CD4-positive, alpha-beta T cell treated with Interferon gamma for 1 hour (primary cell): ENCODE data around the gene AGXT.

Experiments used
- DNase-seq: peaks from one replicate; pipeline ENCODE4 v3.0.0-alpha.2; 2020

Gene AGXT

DNA sequence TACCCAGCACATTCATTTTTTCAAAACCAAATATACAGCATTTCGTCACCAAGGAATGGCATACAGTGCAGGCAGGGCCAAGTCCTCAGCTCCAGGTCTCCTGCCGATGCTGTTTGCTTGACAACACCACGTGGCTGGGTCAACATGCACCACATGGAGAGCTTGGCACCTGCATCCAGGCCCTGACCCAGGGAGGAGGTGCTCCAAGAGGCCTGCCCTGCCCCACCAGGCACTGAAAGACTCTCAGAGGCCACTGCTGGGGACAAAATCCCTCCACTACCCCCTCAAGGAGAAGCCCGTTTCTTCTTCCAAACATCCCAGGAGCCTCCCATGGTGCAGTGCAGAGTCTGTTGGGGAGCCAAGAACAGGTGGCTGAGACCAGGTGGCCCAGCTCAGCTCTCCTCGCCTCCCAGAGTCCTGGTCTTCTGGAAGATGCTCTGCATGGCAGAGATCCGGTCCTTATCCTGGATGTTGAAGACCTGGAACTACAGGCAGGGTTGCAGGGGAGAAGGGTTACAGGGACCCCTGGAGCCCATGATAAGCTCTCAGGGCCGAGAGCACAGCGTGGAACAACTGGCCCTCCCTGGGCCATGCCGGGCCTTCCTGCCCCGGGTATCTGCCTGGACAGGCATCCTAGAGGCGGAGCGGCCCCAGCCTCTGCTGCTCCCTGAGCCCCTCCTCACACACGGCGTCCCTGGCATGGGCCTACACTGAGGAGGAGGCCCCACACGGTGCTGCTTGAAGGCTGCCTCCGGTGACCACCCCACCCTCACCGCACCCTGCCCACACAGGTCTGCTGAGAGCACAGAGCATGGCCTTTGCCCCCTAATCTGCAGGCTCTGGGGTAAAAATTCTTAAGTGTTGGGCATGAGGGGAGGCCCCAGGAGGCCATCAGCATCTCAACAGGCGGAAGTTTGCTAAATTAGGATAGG, 18.3 kb downstream of the AGXT start:
- DNase-seq = no peak

DNA sequence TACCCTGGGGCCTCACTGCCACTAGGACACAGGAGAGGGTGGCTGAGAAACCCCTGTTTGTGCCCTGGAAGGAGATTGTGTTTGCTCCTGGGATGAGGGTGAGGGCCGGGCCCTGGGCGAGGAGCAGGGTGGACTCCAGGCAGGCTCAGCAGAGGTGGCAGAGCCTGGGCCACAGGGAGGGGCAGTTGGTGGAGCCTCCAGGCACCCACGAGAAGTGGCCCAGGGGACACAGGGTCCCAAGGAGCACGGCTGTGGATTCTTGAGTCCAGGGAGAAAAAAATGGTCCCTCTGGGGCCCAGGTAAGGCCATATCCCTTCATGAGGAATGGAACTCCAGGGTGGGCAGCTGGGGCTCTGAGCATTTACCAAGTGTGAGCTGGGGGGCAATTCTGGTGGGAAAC, 19.0 kb downstream of the AGXT start:
- DNase-seq = no peak

- no peak for DNase-seq
Measured at GRCh38 chr2:240888130-240888889, 19.7 kb downstream of the AGXT start.

DNA sequence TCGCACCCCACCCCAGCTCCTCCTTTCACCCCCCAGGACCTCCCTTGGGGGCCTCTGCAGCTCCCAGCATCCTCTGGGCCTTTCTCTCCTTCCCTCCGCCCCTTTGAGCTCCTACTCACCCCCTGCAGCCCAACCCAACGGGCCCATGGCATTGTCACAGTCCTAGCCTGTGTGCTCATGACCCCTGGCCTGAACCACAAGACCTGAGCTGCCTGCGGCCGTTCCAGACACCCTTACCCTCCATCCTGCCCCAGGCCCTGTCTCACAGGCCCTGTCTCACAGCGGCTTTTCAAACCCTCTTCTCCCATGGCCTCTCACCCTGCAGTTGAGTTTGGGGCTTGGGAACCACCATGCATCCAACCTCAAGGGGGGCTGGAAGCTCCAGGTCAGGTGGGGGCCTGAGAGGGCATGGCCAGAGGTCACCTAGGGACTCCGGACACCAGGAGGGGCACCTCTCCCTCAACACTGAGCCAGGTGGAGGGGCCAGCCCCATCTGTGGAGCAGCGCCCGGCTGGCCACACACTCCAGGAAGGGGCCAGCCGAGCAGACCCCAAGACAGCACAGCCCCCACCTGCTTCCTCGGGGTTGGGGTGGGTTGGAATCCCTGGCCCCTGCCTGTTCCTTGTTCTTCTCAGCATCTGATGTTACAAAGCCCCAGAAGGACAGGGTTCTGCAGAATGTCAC, 20.4 kb downstream of the AGXT start:
- no peak for DNase-seq

DNA sequence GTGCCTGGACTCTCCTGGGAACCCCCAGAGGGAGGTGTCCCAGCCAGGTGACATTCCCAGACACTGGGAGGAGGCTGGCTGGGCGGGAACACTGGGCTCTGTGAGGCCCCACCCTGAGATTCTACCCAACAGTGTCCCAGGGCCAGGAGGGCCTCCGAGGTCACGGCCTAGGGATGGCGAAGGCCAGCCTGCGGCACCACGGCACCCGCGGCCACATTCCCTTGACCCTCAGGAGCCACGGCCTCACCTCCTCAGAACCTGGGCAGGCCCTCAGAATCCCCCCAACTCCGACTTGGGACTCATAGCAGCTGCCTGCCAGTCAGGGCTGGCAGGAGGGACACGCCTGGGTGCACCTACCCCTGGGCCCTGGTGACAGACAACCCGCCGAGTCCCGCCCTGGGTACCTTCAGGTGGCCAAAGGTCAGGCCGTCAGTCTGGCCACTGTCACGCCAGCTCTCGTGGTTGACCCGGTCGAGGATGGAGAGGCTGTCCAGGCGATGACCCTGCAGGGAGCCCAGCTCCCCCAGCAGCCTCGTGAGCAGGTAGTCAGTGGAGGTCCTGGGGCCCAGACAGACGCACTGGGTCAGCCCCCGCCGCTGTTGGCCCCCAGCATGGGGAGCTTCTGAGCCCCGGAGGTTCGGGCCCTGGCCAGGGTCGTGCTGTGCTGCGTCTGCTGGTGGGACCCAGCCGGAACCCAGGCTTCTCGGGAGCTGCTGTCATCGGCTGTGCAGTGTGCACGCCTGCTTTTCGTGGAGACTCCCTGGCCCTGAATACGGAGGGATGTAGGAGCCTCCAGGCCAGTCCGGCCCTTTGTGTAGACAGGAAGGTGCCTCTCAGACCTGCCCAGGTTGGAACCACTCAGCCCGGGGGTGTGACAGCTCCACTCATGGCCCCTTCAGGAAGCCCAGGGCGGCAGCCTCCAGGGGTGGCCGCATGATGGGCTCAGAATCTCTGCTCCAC, 21.3 kb downstream of the AGXT start:
- no peak for DNase-seq

DNA sequence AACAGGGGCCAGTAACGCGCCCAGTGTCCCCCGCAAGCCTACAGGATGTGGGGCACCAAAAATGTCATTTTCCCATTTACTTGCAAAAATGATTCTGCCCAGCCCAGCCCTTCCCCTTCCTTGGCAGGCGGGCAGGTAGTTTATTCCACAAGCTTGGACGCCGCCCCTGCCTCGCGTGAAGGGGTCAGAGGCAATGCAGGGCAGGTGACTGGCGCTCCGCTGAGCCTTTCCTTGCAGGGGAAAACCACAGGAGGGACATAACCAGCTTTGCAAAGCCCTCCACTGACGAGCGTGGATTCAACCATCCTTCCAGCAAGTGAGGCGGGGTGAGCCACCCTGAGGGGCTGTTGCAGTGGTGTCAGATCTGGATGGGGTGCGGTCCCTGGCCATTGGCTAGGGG, 22.1 kb downstream of the AGXT start:
- DNase-seq = no peak

- DNase-seq = no peak
Measured at GRCh38 chr2:240891492-240892340, 23.1 kb downstream of the AGXT start.

- DNase-seq = no peak
Measured at GRCh38 chr2:240892356-240892755, 23.7 kb downstream of the AGXT start.

GRCh38 chr2:240892925-240893324, 24.3 kb downstream of the AGXT start:
- no peak for DNase-seq

DNA sequence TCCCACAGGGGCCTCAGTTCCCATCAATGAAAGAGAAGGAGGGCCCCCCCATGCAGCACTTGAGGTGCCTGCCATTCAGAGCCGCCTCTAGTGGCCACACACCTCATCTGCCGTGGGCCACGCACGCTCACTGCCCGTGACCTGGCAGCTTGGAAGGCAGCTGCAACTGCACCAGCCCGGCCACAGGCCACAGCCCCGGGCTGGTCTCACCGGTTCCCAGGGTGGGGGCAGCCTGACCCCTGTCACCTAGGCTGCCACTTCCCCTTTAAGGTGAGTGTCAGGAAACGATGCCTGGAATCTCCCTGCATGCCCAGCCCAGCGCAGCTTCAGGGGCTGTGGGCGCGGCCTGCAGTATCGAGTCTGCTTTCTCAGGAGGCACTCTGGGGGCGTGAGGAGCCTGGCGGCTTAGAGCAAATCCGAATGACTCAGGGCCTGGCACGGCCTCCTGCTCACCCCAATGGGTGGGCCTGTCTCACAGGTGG, 24.8 kb downstream of the AGXT start:
- DNase-seq = no peak

DNA sequence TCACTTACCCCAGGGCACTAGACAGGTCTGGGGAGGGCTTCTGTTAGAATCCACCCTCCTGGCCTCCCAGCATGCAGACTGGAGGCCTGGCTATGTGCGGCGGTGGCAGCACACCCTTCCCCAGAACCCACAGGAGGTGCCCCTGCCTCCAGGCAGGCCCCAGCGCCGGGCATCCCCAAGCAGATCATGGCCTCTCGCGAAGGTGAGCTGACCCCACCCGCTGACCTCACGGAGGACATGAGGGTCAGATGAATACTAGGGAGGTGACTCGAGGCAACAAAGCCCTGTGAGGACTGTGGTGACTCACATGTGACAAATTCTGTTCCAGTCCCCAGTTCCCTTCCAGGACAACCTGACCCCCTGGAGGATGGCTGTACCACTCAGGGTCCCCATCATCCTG, 25.4 kb downstream of the AGXT start:
- DNase-seq = no peak

DNA sequence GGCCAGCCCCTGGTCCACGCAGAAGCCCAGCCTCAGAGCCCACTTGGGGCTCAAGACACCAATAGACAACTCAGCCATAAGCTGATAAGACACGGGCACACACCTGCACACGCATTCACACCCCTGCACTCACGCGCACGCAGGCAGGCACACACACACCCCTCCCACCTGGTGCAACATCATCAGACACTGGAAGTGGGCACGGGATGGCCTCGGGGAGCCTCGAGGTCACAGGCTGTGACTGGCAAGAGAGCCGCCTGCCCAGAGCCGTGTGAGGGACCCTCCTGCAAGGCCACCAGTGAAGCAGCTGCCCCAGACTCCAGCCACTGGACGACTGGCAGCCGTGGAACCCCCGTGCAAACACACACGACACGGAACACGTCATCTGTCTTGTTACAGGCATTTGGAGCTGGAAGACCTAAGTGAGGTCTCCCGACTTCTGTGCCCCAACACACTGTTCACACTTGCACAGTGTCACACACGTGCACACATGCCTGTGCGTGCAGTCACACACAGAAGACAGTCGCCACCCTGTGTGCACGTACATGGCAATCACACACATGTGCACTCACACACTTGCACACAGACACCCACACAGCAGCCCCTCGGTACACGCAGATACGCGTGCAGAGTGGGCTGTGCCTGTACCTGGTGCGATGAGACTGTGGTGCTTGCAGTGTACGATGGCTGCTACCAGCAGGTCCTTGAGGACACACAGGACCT, 26.4 kb downstream of the AGXT start:
- no peak for DNase-seq

DNA sequence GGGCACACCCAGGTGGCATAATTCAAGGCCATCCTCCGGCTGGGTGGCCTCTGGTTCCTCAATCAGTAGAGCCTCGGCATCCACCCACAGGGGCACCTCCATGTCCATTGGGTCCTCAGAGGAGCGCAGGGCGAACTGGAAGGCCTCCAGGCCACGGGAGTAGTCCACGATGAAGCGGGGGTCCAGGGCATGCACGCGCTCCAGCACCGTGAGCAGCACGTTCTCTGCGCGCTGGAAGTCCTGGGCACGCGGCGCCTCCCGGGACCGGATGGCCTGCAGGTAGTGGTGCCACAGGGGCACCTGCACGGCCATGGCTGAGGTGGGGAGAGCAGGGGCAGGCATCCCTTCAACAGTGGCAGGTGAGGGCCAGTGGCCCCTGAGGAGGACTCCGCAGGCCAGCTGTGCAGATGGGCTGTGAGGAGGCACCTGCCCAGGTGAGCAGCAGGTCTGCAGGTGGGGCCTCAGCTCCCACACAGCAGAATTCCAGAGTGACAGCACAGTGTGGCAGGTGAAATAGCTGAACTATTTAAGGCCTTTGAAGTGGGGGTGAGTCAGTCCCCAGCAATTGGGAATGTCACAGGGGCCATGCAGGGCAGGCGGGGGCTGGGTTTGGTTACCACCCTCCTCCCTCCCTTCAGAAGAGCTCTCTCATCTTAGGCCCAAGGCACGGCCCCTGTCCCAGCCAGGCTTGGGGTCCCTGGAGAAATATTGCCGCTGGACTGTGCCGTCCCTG, 27.2 kb downstream of the AGXT start, which contains the start of gene MAB21L4:
Gene MAB21L4 (minus strand): TSS at position 501 of the 733 bp plus-strand sequence. CDS start 159 bp downstream, at position 342.
- DNase-seq = no peak

DNA sequence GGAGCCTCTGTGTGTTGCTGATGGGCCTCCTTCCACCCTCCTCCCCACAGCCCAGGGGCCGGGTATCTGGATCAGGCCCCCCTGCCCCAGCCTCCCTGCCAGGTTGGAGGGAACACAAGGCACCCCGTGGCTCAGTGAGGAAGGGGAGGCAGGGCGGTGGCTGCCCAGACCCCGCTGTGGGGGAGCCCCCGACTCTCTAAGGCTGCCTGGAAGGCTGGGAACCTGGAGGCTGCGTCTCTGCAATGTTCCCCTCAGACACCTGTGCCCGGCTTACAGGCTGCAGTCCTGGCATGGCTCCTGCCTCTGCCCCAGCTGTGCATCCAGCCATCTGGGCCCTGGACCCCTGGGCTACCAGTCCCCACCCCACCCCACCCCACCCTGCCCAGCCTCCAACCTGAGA, 27.8 kb downstream of the AGXT start:
- no peak for DNase-seq

GRCh38 chr2:240896871-240897692, 28.5 kb downstream of the AGXT start:
- no peak for DNase-seq

GRCh38 chr2:240898108-240898730, 29.6 kb downstream of the AGXT start:
- DNase-seq = no peak

DNA sequence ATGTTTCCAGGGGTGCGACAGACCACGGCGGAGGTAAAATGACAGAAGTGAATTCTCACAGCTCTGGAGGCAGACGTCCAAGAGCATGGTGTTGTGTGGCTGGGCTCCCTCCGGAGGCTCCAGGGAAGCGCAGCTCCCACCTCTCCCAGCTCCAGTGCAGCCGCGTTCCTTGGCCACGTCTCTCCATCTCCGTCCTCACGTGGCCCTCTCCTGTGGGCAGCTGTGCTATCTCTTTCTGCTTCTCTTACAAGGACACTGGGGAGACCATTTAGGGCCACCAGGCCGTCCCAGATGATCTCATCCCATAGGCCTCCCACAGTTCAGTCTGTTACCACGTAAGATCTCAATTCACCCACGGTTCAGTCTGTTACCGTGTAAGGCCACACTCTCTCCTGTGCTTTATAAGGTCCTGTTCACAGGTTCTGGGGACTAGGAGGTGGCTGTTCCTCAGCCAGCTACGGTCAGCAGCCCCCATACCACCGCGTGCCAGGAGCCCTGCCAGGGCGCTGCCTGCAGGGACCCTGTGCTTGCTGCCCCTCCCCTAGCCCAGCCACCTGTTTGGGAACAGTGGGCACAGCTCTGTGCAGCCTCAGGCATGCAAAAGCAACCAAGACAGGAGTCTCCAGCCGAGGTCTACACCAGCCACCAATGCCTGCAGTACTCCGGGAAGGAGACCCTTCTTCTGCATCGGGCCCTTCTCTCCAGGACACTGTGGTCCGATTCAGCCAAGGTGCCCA, 30.3 kb downstream of the AGXT start:
- DNase-seq = no peak
